H1 (cell line): ENCODE results near the gene PARS2.

Experiments
- CREB1 ChIP-seq: IDR thresholded peaks from 2 replicates; pipeline ENCODE4 v1.6.1; 2012; ENCODE audit warnings: inconsistent platforms
- EP300 ChIP-seq, 2 experiments: IDR thresholded peaks; 1 replicate in 1 of 2; 2 replicates in 1 of 2; pipeline ENCODE4 v1.6.1; 2011 to 2012; ENCODE audit warnings: low read depth in 2 of 2, low read length in 2 of 2, mild to moderate bottlenecking in 2 of 2, borderline replicate concordance in 1 of 2, inconsistent platforms in 1 of 2, moderate library complexity in 1 of 2
- HDAC6 ChIP-seq: IDR thresholded peaks from one replicate; pipeline ENCODE4 v1.7.1; 2012; ENCODE audit warnings: low read depth, mild to moderate bottlenecking, inconsistent platforms, low read length, moderate library complexity
- KDM5A ChIP-seq: fragments of 200-600 bp; IDR thresholded peaks from 2 replicates; pipeline ENCODE4 v1.7.1; 2012; ENCODE audit warnings: mild to moderate bottlenecking, low read length, inconsistent platforms, mixed read lengths
- POLR2AphosphoS5 ChIP-seq: IDR thresholded peaks from 2 replicates; pipeline ENCODE4 v1.6.1; 2011; ENCODE audit warnings: low read depth, low read length
- RNF2 ChIP-seq: fragments of 200-900, 300-1000 bp; sonication (generic); IDR thresholded peaks from 2 replicates; pipeline ENCODE4 v1.7.1; 2016; ENCODE audit warnings: borderline replicate concordance, low read depth, mild to moderate bottlenecking, antibody characterized with exemption, low read length; ENCODE audit not compliant: poor library complexity, severe bottlenecking; ENCODE audit errors: missing control alignments
- SP1 ChIP-seq: IDR thresholded peaks from 2 replicates; pipeline ENCODE4 v1.6.1; 2011; ENCODE audit warnings: low read depth, low read length
- ZNF274 ChIP-seq: IDR thresholded peaks from 2 replicates; pipeline ENCODE4 v1.7.0; 2012; ENCODE audit warnings: low read length, borderline replicate concordance; ENCODE audit errors: extremely low read depth
- TF ChIP-seq, protein P1 (sequence below), 3 experiments: IDR thresholded peaks; 1 replicate in 2 of 3; 2 replicates in 1 of 3; pipeline versions ENCODE4 v1.5.1 to v1.6.1; 2011; ENCODE audit warnings: low read length in 3 of 3, mild to moderate bottlenecking in 3 of 3, inconsistent platforms in 2 of 3, low read depth in 1 of 3, moderate library complexity in 1 of 3; ENCODE audit not compliant: insufficient read depth in 1 of 3; ENCODE audit errors: control extremely low read depth in 1 of 3
- TF ChIP-seq, protein P2 (sequence below): IDR thresholded peaks from 2 replicates; pipeline ENCODE4 v1.6.1; 2011; ENCODE audit warnings: low read depth, mild to moderate bottlenecking, low read length; ENCODE audit not compliant: insufficient read depth

DNA sequence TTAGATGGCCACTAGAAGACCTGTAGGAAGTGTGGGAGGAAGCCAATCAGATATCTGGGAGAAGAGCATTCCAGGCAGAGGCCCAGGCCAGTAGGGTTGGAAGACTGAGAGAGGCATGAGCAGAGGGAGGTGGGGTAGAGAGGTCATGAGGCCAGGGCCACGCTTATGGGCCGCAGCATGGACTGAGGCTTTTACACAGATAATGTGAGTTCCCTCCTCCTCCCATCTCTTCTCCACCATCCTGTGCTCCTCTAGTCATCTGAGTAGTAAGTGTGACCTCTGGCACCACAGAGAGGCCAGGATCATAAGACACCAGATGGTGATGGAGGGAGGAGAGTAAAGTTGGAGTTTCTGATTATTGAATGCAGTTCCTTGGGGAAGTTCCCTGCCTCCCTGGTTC, 19.7 kb upstream of the PARS2 start:
- TF ChIP-seq CREB1 (no peak), HDAC6 (no peak), RNF2 (no peak), POLR2AphosphoS5 (no peak), KDM5A (no peak), SP1 (no peak), EP300 (IDR thresholded peaks at IDR 0.05; ENCODE audit: borderline replicate concordance in 1 of 2, low read depth in 2 of 2, low read length in 2 of 2) (no peak), ZNF274 (no peak)
- TF ChIP-seq, protein P1, sequence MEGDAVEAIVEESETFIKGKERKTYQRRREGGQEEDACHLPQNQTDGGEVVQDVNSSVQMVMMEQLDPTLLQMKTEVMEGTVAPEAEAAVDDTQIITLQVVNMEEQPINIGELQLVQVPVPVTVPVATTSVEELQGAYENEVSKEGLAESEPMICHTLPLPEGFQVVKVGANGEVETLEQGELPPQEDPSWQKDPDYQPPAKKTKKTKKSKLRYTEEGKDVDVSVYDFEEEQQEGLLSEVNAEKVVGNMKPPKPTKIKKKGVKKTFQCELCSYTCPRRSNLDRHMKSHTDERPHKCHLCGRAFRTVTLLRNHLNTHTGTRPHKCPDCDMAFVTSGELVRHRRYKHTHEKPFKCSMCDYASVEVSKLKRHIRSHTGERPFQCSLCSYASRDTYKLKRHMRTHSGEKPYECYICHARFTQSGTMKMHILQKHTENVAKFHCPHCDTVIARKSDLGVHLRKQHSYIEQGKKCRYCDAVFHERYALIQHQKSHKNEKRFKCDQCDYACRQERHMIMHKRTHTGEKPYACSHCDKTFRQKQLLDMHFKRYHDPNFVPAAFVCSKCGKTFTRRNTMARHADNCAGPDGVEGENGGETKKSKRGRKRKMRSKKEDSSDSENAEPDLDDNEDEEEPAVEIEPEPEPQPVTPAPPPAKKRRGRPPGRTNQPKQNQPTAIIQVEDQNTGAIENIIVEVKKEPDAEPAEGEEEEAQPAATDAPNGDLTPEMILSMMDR (IDR thresholded peaks at IDR 0.05; ENCODE audit: control extremely low read depth in 1 of 3, insufficient read depth in 1 of 3, low read depth in 1 of 3, low read length in 3 of 3), result no peak
- TF ChIP-seq, protein P2, sequence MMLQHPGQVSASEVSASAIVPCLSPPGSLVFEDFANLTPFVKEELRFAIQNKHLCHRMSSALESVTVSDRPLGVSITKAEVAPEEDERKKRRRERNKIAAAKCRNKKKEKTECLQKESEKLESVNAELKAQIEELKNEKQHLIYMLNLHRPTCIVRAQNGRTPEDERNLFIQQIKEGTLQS, result no peak
